SKM-1 (cell line): ENCODE results near the gene SLC6A16.
A peak's percentile ranks its signal among the peaks of the same experiment; 100 is the strongest.
"Not testable (repeated sequence)": the region's sequence is repeated elsewhere in the genome, so short reads cannot be mapped to it uniquely, and the experiment has no call there.

Source experiments
- DNase-seq: peaks from one replicate; lab custom pipeline; 2025; ENCODE audit not compliant: unreplicated experiment; lab: John Stamatoyannopoulos, UW

SLC6A16 gene

GRCh38 chr19:49324801-49325576 lies at the start of gene SLC6A16:
SLC6A16 (minus strand) TSS chr19:49325191; CDS start chr19:49311347, 13,844 bp downstream.
- no peak for DNase-seq

GRCh38 chr19:49373174-49373573 lies 48.2 kb upstream of the SLC6A16 start:
- not testable (repeated sequence) for DNase-seq

- no peak for DNase-seq
Measured at GRCh38 chr19:49371184-49371583, 46.2 kb upstream of the SLC6A16 start.

GRCh38 chr19:49368711-49369358 lies 43.8 kb upstream of the SLC6A16 start:
- peak; percentile 72 for DNase-seq

- DNase-seq: no peak
Measured at GRCh38 chr19:49366110-49366509, 41.1 kb upstream of the SLC6A16 start.

- DNase-seq: no peak
Measured at GRCh38 chr19:49364083-49364737, 39.2 kb upstream of the SLC6A16 start.

- DNase-seq: peak; percentile 68
Measured at GRCh38 chr19:49363268-49364082, 38.5 kb upstream of the SLC6A16 start, which contains the start of gene DKKL1. DKKL1 (plus strand) TSS chr19:49363877; CDS start chr19:49363999, 122 bp downstream.

- no peak for DNase-seq
Measured at GRCh38 chr19:49362929-49363267, 37.9 kb upstream of the SLC6A16 start.

- DNase-seq: no peak
Measured at GRCh38 chr19:49362048-49362928, 37.3 kb upstream of the SLC6A16 start, which contains the start of gene TEAD2. TEAD2 (minus strand) TSS chr19:49362416; CDS start chr19:49360075, 2,341 bp downstream.

GRCh38 chr19:49361438-49362047 lies 36.6 kb upstream of the SLC6A16 start:
- DNase-seq: no peak

- no peak for DNase-seq
Measured at GRCh38 chr19:49359851-49360820, 35.1 kb upstream of the SLC6A16 start.

- no peak for DNase-seq
Measured at GRCh38 chr19:49357186-49357585, 32.2 kb upstream of the SLC6A16 start.

- no peak for DNase-seq
Measured at GRCh38 chr19:49356382-49356781, 31.4 kb upstream of the SLC6A16 start.

- no peak for DNase-seq
Measured at GRCh38 chr19:49355909-49356353, 30.9 kb upstream of the SLC6A16 start.

- no peak for DNase-seq
Measured at GRCh38 chr19:49349567-49349966, 24.6 kb upstream of the SLC6A16 start.

- no peak for DNase-seq
Measured at GRCh38 chr19:49348305-49349189, 23.6 kb upstream of the SLC6A16 start.

- DNase-seq: no peak
Measured at GRCh38 chr19:49347835-49348234, 22.8 kb upstream of the SLC6A16 start.
